CD4-positive, alpha-beta T cell treated with Interferon alpha-2 for 1 hour (primary cell): Measurements from ENCODE around the gene DTX1.
A peak's percentile ranks its signal among the peaks of the same experiment; 100 is the strongest.
"Not testable (repeated sequence)": the region's sequence is repeated elsewhere in the genome, so short reads cannot be mapped to it uniquely, and the experiment has no call there.

Experiments used
- DNase-seq, 2 donors: peaks; one replicate each; pipeline ENCODE4 v3.0.0-alpha.2; 2020 to 2022

Gene DTX1

DNA sequence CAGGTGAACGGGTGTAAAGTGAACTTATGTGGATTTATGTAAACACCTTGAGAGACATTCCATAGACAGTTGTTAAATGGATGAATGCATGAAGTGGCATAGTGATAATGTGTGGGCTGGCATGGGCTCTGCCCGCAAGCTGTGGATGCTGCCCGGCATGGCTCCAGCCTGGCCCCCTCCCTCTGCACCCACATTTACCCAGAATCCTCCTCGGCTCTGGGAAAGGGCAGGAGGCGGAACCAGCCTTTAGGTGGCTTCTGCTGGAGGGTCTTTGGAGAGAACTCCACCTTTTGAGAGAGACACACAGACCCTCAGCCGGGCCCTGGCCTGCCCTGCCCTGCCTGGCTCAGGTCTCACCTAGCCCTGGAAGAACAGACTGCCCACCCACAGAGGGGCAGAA, 60.3 kb downstream of the DTX1 start:
- DNase-seq: no peak

GRCh38 chr12:113117684-113118083, 61.2 kb downstream of the DTX1 start:
- not testable (repeated sequence) for DNase-seq

- no peak for DNase-seq
These were observed 61.6 kb downstream of the DTX1 start for GRCh38 chr12:113118142-113118541.

DNA sequence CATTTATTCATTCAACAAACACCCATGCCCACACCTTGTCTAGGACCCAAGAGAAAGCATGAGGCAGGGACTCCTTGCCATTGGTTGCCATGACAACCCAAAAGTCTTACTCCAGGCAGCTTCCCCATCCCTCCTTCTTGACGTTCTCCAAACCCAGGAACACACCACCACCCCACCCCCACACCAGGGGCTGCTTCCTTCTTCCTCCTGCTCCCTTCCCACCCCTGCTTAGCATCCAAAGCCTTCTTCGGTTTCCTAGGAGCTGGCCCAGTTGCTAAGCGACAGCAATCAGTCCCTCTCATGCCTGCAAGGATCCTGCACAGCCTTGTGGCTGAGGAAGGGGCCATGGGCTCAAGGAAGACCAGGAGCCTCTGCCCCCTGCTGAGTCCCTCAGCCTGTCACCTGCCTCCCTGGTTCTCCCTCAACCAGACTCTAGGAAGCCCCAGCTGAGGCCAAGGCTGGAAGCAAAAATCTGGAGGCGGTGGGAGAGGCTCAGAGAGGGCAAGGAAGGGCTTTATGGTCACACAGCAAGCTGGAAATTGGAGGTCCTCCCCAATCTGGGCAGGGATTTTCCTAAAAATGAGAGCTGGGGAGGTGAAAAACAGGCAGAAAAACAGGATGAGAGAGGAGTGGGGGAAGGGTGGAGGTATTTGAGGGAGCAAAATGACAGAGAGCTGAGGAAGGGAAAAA, 63.6 kb downstream of the DTX1 start:
- no peak for DNase-seq

DNA sequence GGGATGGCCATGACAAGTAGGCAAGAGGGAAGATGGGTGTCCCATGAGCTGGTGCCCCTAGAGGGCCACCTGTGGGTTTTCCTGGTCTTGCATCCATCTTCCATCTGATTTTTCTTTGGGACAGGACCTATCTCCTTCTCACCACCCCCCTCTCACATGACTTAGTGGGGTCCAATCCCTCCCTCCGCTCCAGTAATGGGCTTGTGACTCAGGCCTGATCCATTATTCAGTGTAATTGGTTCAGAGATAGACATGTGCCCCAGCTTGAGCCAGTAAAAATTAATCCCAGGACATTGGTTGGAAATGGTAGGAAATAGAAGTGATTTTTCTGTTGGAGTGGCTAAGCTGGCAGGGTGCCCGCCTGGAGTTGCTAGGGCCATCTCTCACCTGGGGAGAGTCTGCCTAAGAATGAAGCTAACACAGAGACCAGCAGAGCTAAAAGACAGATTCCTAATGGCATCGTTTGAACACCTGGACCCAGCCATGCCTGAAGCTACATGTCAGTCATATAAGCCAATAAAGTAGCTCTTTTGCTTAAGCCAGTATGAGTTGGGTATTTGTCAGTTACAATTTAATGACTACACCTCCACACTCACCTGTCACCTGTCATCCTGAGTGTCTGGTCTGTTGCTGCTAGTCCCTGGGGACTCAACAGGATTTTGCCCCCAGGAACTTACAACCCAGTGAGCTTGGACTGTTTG, 64.3 kb downstream of the DTX1 start:
- DNase-seq: no peak

DNA sequence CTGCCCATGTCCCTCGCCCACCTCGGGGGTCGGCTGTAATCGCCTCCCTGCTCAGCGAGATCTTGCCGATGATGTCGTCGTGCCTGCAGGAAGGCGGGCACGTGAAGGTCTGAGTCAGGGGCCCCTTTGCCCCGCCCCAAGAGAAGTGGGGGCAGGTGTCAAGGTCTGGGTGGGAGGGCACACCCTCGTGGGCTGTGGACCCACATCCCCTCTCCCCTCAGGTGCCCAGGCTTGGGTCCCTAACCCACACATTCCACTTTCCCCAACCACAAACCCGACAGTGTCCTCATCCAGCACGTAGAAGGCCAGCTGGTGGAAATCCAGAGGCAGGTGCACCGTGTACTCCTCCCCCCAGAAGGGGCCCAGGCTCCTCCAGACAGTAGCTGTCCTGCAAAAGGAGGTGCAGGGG, 71.3 kb downstream of the DTX1 start:
- no peak for DNase-seq

GRCh38 chr12:113128802-113129663, 72.5 kb downstream of the DTX1 start:
- no peak for DNase-seq

DNA sequence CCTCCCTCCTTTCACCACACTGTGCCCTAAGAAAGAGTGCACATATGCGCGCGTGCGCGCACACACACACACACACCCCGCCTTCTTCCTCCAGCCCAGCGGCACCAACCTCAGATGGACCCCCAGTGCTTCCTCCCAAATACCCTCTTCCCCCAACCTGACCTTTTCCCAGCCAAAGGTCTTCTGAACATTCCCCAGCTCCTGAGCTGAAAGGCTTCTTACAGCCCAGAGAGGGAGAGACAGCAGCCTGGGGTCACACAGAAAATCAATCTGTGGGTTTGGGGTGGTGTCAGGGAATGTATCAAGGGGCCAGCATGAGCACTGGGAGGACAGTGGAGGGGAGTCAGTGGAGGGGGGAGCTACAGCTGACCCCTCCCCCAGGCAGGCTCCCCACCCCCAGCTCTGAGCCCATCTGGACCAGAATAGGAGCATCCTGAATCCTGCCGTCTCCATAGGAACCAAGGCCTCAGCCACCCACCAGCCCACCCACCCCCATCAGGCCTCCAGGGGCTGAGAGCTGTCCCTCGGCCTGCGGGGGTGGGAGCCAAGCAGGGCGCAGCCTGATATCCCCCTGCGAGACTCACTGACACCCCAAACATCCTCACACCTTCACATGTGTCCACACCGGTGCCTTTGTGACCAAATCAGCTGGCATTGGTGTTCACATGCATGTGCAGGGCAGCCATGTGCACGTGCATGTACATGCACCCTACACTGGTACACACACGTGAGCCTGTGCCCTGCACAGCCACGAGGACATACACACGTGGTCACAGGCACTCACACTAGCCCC, 73.3 kb downstream of the DTX1 start:
- no peak for DNase-seq

GRCh38 chr12:113130457-113131135, 74.1 kb downstream of the DTX1 start:
- no peak for DNase-seq

- DNase-seq: no peak
These were observed 75.0 kb downstream of the DTX1 start for GRCh38 chr12:113131556-113131955.

DNA sequence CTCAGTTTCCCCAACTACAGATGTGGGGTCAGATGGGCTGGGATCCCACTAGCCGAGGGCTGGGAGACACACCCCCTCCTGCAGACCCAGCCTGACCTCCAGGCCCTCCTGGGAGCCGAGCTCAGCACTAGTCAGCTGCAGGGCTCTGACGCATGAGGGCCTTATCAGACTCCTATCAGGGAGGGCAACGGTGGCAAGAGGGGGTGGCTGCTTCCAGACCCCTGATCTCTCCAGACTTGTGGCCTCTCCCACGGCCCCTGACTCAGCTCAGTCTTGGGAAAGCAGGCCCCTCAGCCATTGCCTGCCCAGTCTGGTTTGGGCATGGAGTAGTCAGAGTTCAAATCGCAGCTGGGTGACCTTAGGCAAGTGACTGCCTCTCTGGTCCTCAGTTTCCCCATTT, 76.5 kb downstream of the DTX1 start:
- no peak for DNase-seq

DNA sequence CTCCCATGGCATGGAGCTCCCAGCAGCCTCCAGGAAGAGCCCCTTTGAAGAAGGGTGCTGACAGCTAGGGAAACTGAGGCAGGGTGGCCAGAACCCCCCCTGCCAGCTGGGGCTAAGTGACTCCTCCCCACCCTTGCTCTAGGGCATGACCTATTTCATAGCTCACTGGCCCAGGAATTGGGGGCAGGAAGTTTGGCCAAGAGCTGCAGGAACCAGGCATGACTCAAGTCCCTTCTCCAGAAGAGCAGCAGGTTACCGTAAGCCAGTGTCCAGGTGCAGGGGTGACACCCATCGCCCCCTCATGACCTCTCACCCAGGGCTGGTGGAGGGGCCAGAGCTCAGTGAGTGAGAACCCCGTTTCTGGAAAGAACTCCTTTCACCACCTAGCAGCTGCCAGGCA, 77.1 kb downstream of the DTX1 start:
- no peak for DNase-seq

DNA sequence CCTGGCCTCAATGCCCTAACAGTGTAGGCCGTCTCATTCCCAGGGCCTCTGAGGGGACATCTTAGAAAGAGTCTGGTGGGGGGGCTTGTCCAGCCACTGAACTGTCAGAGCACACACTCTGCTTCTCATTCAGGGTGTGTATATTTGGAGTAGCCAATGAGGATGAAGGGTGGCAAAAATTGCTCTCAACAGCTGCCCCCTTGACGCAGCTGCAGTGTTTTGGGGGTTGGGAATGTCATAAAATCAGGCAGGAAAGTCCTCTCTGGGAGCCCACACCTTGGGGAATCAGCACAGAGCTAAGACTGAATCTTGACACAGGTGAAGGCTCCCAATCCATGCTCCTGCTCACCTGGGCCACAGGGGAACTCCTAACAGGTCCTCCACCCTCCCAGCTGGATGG, 77.5 kb downstream of the DTX1 start:
- no peak for DNase-seq

DNA sequence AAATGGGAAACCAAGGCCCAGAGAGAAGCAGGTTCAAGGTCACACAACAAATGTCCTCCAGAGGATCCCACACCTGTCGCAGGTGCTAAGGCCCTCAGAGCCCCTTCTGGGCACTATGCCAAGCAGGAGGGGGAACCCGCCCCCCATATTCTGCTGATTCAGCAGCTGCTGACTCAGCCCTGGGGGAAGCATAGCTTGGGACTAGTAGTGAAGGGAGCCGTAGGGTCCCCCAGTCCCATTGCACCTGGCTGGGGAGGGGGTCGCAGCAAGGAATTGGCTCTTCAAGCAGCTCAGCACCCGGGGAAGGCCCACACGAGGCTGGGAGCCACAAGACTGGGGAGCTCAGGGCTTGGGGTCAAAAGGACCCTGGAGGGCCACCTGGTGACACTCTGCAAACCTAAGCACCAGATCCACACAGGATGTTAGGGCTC, 78.0 kb downstream of the DTX1 start:
- DNase-seq: no peak

DNA sequence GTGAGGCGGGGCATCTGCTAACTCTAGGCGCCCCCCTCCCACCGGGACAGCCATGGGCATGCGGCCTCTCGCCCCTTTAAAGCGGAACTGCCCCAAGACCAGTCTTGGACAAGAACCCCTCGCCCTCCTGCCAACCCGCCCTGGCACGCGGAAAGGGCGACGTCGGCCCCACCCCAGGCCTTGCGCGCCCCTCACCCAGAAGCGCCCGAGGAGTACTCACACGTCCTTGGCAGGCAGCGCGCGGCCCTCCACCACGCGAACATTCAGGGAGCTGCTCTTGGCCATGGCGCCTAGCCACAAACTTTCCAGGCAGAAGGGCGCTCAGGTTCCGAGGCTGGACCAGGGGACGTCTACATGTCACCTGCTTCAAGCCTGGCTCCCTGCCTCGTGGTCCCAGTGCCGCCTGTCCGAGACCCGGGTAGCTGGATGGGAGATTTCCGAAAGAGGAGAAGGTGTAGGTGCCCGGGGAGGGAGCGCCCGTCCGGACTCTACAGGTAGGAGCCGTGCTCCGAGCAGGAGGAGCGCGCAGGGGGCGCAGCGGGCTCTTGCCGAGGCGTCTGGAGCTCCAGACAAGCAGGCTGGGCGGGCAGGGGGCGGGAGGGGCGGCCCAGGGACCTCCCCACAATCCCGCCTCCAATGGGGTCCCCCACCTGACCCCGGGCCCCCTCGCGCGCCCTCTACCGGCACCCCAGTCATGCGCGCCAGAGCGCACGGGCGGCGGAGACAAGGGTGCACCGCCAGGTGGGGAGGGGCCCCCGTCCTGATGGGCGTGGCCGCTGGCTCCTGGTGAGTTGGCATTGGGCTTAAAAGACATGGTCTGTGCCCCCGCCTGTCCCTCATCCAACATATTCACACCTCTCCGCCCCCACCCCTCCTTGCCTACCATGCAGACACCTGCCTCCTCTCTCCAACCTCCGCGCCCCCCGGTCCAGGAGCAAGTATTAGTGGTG, 78.9 kb downstream of the DTX1 start, which contains the start of gene RASAL1:
Gene RASAL1, minus strand, starts transcription at position 584 of the 950 bp plus-strand sequence. Its CDS starts 299 bp downstream, at position 285.
- DNase-seq: peak; percentile 74 to 81

DNA sequence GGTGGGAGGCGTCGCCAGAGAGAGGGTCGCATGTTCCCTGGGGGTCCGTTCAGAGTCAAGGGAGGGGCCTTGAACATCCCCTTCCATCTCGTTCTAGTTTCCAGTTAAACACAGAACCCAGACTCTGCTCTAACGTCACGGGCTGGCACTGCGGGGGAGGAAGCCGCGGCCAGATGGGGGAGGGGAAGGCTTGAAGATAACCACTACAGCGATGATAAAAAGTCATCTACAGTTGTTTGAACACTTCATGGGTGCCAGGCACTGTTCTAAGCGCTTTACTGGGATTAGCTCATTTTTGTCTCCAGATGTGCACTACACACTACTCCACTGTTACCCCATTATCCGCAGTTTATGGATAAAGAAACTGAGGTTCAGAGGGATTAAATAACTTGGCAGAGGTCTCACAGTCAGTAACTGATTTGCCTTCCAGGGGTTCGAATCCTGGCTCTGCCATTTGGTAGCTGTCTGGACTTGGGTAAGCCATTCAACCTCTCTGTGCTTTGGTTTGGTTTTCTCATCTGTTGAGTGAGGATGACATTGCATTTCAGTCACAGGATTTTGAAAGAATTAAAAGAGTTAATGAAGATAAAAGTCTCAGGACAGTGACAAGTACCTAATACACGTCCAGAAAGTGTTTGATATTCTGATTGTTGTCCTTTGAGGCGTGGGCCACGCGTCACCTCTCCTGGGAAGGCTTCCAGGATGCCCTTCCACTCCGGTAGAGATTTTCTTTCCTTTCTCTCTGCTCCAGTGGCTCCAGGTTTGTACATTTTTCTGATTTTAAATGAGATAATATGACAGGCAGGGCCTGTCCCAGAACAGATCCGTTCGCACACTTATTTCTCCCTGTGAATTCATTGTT, 79.8 kb downstream of the DTX1 start:
- peak; percentile 63 to 67 for DNase-seq

GRCh38 chr12:113136990-113137511, 80.5 kb downstream of the DTX1 start:
- no peak for DNase-seq

DNA sequence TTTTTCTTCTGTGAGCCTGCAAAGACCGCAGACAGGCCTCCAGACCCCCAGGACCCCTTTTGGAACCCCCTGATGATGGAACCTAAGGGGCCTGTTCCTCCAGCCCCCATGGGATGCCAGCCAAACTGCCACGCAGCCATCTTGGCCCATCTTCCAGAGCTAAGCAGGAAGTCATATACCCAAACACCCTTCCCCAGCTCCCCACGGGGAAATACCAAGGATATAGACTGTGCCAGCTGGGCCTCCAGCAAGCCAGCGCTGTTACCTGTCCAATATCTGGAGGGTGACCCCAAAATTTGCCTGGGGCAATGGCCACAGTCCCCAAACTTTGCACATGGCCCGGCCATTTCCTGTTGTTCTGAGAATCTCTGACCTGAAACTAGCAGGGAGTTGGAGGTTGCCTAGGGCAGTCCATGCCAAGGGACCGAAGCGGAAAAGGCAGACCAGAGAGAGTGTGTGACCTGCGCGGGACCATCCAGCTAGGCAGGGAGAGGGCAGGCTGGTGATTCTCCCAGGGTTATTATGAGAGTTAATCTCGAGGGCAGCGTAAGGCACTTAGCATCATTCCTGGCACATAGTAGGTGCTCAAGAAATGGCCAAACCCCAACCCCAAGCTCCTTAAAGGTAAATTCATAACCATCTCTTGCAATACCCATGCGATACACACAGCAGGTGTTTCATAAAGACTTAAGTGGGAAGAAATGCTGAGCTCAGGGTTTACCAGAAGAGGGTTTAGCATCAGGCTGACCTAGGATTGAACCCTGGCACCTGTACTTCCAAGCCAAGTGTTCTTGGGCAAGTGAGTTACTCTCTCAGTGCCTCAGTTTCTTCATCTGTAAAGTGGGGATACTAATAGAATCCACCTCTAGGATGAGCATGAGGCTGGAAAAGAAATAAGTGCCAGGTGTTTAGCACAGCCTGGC, 81.6 kb downstream of the DTX1 start:
- no peak for DNase-seq
